HG02938 (cell line): Measurements from ENCODE around the gene ETV4.

Source experiments
- ATAC-seq: cut with Tn5 transposase; IDR thresholded peaks from one replicate; pipeline ENCODE4 v1.9.1; 2021; ENCODE audit warnings: mild to moderate bottlenecking, moderate library complexity; ENCODE audit not compliant: unreplicated experiment

Gene ETV4

DNA sequence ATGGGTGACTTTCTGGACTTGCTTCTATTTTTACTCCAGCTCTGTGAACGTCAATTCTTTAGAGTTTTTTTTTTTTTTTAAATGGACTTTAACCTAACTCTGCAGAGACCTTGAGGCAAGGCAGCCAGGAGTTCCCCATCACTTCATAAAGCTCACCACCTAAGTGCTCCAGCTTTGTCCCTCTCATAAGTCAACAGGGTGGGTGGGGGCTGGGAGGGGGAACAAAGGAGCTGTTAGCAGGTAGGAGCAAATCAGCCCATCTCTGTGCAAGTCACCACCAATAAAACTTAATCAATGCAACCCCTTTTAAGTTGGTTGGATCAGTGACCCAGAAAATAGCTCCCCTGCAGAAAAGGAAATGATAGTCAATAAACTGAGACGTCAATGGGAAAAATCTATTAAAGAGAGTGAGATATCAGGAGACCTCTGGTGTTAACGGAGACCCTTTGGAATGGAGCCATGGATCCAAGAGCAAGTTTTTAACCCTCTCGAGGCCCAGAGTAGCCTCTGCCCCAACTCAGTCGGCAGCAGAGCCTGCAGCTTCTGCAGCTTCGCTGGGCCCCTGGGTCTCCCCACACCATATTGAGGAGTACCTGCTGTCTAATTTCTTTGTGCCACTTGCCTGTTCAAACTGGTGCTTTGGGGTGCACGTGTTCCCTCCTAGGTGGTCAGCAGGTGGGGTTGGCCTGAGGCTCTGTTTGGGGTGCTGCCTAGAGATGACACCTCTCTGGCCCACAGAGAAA lies 27.6 kb upstream of the ETV4 start:
- no peak for ATAC-seq

DNA sequence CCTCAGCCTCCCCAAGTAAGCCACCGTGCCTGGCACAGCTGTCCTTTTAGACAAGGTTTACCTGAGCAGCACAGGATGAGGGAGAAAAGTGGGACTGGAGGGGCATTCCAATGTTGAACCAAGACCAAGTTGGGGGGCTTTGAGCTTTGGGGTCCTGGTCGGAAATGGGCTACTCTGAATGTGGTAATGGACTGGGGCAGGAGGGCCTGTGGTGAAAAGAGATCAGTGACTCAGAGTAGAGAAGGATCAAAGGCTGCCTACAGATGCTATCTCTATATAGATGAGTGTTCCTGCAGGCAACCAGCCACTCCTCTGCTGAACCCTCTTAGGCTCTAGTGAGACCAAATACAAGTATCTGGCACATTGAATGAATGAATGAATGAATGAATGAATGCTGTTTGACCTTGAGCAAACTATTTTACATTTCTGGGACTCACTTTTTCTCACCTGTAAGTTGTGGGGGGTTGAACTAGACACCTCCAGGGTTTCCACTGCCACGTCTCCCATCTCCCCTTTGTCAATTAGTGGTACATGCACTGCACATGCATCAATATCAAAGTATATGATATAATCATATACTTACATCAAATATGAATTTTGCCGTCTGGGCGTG lies 26.3 kb upstream of the ETV4 start:
- ATAC-seq: no peak

DNA sequence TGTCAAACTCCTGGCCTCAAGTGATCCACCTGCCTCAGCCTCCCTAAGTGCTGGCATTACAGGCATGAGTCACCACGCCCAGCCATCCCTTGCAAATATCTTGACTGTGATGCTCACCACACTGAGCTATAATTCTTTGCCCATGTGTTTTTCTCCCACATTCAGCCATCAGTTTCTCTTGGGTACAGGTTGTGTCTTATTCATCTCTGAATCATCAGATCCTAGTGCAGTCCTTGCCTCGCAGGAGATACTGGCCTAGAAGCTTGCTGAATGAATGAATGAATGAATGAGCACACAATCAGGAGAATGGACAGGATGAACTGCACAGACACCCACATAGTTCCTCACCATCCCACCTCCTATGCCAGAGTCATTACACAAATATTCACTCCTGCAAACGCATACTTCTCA lies 24.4 kb upstream of the ETV4 start:
- no peak for ATAC-seq

DNA sequence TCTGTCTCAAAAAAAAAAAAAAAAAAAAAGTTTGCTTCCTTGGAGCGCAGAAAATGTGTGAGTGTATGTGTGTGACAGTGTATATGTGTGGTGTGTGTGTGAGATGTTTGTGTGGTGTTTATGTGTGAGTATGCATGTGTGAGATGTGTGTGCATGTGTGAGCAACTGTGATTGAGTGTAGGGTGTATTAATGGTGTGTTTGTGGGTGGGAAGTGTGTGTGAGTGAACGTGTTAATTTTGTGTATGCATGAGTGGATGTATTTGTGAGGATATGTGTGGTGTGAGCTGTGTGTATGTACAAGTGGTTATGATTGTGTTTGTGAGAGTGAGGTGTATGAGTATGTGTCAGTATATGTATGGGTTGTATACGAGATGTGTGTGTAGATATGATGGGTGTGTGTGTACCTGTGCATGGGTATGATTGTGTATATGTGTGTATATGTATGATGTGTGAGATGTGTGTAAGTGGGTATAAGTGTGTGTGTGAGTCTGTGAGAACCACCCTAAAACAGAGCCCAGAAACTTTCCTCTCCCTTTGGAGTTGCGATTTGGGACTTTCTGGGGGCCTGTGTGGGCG lies 22.5 kb upstream of the ETV4 start:
- ATAC-seq: no peak

DNA sequence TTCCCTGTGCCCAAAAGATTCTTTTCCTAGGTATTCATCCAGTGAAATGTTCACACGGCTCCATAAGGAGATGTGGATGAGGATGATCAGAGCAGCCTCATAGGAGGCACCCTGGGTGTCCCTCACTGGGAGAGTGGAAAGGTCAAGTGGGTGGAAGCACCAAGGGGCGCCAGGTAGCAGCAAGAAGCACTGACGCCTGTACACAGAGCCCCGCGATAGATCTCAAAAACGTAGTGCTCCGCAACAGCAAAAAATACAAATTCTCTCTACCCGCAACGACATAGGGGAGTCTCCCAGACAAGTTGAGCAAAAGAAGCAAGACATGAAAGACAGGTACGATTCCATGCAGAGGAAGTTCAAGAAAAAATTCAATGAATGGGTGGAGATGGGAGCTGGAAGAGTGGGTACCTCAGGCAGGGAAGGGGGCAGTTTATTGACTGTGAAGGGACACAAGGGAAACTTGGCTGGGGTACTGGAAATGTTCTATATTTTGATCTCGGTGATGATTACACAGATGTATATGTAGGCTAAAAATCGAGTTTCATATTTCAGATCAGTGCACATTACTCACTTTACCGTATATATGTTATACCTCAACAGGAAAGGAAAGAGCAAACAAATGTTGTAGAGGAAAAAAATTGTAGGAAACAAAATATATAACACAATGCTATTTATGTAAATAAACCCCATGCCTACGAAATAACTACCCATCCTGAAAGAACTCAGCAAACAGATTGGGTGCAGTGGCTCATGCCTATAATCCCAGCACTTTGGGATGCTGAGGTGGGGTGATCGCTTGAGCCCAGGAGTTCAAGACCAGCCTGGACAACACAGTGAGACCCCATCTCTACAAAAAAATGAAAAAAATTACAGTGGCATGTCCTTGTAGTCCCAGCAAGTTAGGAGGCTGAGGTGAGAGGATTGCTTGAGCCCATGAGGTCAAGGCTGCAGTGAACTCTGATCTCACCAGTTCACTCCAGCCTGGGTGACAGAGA lies 17.8 kb upstream of the ETV4 start:
- ATAC-seq: no peak

DNA sequence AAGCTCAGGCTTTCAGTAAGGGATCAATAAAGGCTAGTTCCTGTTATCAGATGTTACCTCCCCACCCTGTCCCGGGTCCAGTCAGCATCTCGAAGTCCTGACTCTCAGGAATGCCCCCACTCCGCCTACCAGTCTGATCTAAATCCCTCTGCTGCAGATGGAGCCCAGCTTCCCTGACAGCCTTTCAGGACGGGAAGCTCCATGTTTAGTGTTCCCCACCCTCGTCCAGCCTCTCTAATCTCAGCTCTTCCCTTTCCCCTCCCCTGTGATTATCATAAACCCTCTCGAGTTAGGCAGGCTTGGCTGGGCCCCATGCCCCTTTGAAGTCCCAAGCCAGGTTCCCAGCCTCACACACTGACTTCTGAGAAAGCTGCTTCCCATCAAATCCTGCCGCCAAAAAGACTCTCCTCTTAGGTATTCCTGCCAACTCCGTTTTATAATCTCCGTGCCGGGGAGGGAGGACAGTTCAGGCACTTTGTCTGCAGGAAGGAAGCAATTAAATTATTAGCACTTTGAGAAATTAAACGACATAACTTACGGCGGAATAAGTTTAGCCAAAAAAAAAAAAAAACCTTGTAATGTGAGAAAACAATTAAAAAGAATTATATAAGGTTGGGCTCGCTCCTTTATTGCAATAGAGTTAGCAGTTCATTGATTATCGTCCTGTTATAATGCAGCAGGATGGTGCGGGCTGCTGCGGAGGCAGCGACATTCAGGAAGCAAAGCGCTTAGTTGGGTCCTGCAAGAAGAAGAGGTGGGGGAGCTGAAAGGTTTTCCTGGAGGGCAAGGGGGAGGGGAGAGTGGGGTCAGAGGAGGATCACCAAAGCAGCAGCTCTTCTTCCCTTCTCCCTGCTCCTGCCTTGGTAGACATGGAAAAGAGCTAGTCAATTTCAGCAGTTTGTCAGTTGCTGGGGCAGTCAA lies 16.8 kb upstream of the ETV4 start:
- no peak for ATAC-seq

DNA sequence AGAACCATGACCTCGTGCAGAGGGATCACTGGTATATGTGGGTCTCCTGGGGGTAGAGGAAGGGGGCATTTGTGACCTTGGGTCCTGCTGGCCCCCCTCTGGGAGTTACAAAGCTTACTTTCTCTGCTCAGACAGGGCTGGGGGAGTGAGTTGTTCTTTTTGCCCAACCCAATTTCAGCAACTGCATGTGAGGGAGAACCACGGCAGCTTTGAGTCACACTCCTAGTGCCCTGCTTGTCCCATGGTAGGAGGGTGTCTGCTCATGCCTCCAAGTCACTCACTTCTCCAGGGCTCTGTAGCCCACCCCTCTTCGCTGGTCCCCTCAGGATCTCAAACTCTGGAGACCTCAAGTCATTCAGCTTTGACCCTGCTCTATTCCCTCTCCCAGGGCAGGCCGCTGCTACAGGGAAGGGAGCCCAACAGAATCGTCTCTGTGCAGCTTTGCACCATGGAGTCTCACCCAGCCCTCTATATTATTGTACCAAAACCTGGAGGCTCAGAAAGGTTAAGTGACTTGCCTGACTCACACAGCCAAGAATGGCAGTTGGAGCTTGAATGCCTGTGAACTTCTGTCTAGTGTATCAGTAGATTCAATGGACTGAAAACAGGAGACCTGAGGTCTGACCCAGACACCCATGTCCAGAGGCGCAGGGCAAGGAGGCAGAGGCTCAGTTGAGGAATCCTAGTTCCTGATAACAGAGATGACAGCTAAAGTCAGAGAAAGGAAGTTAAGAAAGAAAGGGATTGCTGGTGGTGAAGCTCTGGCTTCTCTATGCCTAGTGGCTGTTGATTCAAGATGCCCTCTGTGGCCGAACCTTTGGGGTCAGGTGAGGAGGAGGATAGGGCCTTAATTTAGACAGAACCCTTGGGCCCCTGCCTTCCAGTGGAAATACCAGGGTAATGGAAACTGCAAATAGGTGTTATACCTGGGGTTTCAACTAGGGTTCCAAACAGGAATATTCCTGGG lies 14.6 kb upstream of the ETV4 start:
- no peak for ATAC-seq

DNA sequence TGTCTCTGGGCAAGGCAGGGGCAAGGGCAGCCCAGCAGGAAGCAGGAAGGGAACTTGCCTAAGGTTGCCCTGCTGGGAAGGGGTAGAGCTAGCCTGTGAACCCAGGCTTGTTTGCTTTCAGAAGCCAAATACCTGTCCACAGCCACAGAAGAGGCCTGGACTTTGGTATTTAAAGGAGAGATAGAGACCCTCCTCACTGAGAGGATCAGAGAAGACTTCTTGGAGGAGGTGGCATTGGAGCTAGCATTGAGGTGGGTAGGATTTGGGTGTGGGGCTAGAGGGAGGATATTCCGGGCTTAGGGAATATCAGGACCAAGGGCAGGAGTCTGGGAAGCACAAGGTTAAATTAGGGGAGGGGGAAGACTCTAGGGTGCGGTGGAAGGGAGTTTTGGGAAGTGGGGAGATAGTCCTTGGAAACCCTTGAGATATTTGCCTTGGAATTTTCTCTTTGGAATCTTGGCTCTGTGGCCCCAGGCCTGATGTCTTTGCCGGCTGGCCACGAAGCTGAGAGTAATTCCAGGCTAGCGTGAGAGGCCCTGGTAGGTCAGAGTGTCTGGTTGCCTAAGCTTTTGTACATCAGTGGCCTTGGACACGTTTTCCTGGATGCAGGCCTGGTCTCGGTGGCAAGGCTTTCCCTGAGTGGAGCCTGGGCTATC lies 13.1 kb upstream of the ETV4 start:
- ATAC-seq: no peak

DNA sequence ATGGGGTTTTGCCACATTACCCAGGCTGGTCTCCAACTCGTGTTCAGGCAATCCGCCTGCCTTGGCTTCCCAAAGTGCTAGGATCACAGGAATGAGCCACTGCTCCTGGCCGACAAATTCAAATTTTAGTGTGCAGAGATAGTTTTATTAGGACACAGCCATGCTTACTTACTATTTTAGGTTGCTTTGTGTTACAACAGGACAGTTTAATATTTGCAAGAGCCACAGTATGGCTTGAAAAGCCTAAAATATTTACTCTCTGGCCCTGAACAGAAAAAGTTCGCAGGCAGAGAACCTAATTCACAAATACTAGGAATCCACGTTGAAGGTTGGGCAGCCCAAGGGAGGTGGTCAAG lies 12.6 kb upstream of the ETV4 start:
- ATAC-seq: no peak

DNA sequence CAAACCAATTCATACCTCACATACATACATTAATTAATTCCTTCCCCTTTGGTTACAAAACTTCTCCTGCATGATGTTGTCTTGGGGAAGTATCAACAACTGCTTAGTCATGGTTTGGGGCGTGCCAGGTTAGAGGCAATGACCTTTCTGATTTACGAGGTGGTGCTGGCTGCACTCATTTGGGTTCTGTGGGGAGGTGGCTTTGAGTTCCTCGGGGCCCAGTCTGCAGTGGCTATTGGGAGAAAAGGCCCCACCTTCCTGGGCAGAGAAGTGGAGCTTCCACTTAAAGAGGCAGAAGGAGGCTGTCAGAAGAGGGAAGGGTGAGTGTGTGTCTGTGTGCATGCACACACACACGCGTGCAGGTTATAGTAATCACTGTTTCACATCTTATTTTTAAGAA lies 10.2 kb upstream of the ETV4 start:
- ATAC-seq: no peak

DNA sequence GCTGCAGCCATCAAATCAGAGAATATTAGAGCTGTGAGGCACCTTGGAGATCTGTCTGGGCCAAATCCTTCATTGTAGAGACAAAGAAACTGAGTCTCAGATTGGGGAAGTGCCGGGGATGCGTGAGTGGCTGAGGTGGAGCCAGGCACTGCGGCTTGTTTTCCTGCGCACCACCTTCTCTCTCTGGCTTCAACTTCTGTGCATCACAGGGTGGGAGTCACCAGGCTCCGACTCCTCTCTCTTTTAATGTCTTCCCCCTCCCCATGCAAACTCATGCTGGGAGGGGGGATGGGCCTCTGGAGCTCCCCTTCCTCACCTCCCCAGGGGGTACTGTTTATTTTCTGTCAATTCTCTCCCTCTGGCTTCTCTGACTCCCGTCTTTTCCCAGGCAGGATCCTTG lies 8.7 kb upstream of the ETV4 start:
- no peak for ATAC-seq

DNA sequence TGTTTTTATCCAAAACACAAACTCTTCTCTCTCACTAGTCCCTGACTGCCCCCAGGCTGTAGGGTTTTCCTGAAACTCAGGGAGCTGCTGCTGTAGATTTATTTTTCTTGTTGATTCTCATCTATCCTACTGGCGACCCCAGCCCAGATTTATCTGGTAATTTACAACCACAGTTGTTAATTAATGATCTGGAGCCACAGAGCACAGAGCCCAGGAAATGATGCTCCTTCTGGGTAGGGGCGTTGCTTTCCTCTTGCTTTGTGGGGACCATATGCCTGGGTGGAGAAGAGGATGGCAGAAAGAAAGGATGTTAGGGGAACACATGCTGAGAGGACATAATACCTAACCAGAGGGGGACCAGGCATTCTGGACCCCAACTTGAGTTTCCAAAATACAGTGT lies 7.4 kb upstream of the ETV4 start:
- no peak for ATAC-seq

DNA sequence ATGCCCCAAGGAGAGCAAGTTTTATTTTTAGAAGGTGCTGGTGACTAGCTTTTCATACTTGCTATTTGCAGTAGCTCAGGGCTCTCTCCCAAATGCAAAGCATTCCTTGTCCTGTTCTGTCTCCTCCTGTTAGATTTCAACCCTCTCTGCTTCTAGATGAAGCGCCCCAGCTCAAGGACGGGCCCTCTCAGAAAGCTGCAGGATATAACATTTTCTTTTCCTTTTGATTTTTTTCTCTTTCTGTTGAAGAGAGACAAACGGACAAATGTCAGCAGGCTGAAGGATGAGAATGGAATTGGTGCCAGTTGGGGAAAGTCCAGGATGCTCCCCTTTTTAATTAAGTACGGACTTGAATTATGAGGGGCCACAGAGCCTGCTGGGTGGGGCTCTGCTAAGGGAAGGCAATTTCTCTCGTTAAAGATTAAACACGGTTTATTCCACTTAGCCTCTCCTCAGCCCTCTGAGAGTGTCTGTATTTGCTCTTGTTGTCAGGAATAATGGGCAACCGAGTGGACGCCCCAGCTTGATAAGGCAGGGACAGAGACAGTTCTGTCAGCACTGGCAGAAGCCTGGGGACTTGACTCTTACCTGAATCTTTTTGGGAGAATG lies 6.2 kb upstream of the ETV4 start:
- no peak for ATAC-seq

DNA sequence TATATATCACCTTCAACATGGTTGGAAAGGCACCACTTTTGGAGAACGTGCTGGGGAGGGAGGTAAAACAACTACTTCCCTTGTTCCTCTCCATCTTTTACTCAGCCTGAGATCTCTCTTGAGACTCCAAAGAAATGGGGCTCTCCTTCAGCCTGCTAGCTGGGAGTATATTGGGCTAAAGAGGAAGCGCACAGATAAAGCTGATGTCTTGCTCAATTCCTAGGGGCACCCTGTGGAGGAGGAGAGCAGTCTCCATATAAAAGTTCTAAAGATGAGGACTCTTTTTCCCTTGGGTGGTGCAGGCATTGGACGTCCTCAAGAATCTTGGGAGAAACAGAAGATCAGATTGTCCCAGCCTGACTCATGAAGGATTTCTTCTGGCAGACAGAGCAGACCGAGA lies 4.6 kb upstream of the ETV4 start:
- ATAC-seq: no peak

DNA sequence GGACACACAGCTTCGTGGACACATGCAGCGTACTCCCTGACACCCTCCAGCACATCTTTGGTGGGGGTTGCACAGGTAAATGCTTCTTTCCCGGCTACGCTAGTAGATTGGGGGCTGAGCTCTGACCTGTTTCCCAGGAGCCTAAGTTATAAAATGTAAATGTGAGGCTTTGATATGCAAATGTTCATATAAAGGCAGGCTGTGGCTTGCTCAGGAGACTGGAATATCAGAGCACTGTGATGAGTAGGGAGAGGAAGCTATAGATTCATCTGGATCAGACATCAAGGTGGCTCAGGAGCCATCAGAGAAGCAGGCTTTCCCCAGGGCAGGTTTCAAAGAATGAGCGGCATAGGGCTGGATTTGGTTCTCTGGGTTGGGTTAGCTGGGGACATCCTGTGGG lies 3.4 kb upstream of the ETV4 start:
- no peak for ATAC-seq

DNA sequence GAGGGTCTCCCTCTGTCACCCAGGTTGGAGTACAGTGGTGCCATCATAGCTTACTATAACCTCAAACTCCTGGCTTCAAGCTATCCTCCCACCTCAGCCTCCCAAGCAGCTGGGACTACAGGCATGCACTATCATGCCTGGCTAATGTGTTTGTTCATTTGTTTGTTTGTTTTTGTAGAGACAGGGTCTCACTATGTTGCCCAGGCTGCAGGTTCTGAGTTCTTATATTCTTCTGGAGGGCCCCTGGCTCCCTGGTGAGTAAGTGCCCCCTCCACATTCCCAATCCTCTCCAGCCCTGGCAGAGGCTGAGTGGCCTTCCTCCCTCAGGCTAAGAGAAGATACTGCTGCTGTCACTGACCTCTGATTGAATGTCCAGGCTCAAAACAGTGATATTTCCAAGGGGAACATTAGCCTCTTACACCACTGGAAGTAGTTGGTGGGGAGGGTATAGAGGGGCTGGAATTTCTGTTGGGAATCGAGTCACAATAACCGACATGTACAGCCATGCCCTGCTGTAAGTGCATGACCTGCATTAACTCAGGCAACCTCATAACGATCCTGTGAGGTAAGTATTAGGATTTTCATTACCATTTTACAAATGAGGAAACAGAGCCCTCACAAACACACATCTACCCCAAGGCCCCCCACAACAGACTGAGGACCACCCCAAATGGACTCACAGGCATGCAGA lies 2.7 kb upstream of the ETV4 start:
- ATAC-seq: no peak

DNA sequence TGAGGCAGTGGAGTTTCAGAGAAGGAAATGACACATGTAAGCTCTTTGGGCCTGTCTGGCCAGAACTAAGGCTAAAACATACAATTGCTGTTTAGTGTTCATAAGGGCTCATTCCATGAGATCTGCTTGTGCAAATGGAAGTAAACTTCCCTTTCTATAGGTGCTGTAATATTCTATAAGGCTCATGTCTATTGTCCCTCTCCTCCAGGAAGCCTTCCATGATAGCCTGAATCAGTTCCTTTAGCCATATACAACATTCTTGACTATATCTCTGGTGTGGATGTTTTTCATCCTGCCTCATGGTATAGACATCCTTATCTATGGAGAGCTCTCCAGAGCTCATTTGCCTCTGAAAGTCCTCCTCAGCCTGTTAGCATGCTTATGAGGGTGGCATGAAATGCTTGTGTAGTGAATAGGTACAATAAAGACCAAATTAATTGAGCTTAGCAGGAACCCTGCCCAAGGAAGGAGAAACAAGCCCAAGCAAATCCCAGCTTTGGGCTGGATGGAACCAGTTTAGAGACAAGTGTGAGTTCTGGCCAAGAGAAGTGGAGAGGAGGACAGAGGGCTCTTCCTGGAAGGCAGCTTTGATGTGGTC lies 1.6 kb upstream of the ETV4 start:
- ATAC-seq: no peak
